Measurements from ENCODE around the gene IFT172.
"Not testable (repeated sequence)": the region's sequence is repeated elsewhere in the genome, so short reads cannot be mapped to it uniquely, and the experiment has no call there.

The IFT172 gene

GRCh38 chr2:27489498-27490397, at the start of gene IFT172:
IFT172 (minus strand) TSS chr2:27489743; CDS start chr2:27489653, 90 bp downstream.
- DNase-seq, result peak; percentile 99
- in situ Hi-C loops (cut with HindIII; ENCODE audit: low pct_ligation_motif_present, low pct_unique_long_range_greater_than_20kb, low sequenced_read_pairs), result no loop called here

- in situ Hi-C loops (cut with HindIII; ENCODE audit: low pct_ligation_motif_present, low pct_unique_long_range_greater_than_20kb, low sequenced_read_pairs); DNase-seq: not testable (repeated sequence)
These were observed 49.4 kb upstream of the IFT172 start for GRCh38 chr2:27538839-27539450.

GRCh38 chr2:27537287-27537686, 47.7 kb upstream of the IFT172 start:
- in situ Hi-C loops (cut with HindIII; ENCODE audit: low pct_ligation_motif_present, low pct_unique_long_range_greater_than_20kb, low sequenced_read_pairs), result no loop called here
- no peak for DNase-seq

- DNase-seq, result no peak
- in situ Hi-C loops (cut with HindIII; ENCODE audit: low pct_ligation_motif_present, low pct_unique_long_range_greater_than_20kb, low sequenced_read_pairs), result no loop called here
These were observed 42.4 kb upstream of the IFT172 start for GRCh38 chr2:27531983-27532382.

GRCh38 chr2:27527182-27527581, 37.6 kb upstream of the IFT172 start:
- DNase-seq, result peak; percentile 16
- in situ Hi-C loops (cut with HindIII; ENCODE audit: low pct_ligation_motif_present, low pct_unique_long_range_greater_than_20kb, low sequenced_read_pairs), result no loop called here

GRCh38 chr2:27522400-27522945, 32.9 kb upstream of the IFT172 start:
- in situ Hi-C loops (cut with HindIII; ENCODE audit: low pct_ligation_motif_present, low pct_unique_long_range_greater_than_20kb, low sequenced_read_pairs), result no loop called here
- no peak for DNase-seq

- in situ Hi-C loops (cut with HindIII; ENCODE audit: low pct_ligation_motif_present, low pct_unique_long_range_greater_than_20kb, low sequenced_read_pairs), result no loop called here
- no peak for DNase-seq
These were observed 30.8 kb upstream of the IFT172 start for GRCh38 chr2:27520316-27520715.

- DNase-seq, result no peak
- in situ Hi-C loops (cut with HindIII; ENCODE audit: low pct_ligation_motif_present, low pct_unique_long_range_greater_than_20kb, low sequenced_read_pairs), result no loop called here
These were observed 29.2 kb upstream of the IFT172 start for GRCh38 chr2:27518782-27519113.

GRCh38 chr2:27518113-27518781, 28.7 kb upstream of the IFT172 start:
- no peak for DNase-seq
- in situ Hi-C loops (cut with HindIII; ENCODE audit: low pct_ligation_motif_present, low pct_unique_long_range_greater_than_20kb, low sequenced_read_pairs), result no loop called here

GRCh38 chr2:27509326-27509725, 19.8 kb upstream of the IFT172 start:
- no peak for DNase-seq
- in situ Hi-C loops (cut with HindIII; ENCODE audit: low pct_ligation_motif_present, low pct_unique_long_range_greater_than_20kb, low sequenced_read_pairs), result no loop called here

- no peak for DNase-seq
- in situ Hi-C loops (cut with HindIII; ENCODE audit: low pct_ligation_motif_present, low pct_unique_long_range_greater_than_20kb, low sequenced_read_pairs), result no loop called here
These were observed 17.8 kb upstream of the IFT172 start for GRCh38 chr2:27507293-27507692.

GRCh38 chr2:27506587-27506986, 17.0 kb upstream of the IFT172 start:
- in situ Hi-C loops (cut with HindIII; ENCODE audit: low pct_ligation_motif_present, low pct_unique_long_range_greater_than_20kb, low sequenced_read_pairs), result no loop called here

GRCh38 chr2:27502142-27502541, 12.6 kb upstream of the IFT172 start:
- in situ Hi-C loops (cut with HindIII; ENCODE audit: low pct_ligation_motif_present, low pct_unique_long_range_greater_than_20kb, low sequenced_read_pairs), result no loop called here
- no peak for DNase-seq

More at GRCh38 chr2:27506587-27506986, 17.0 kb upstream of the IFT172 start:
- no peak for DNase-seq

- DNase-seq, result no peak
- in situ Hi-C loops (cut with HindIII; ENCODE audit: low pct_ligation_motif_present, low pct_unique_long_range_greater_than_20kb, low sequenced_read_pairs), result no loop called here
These were observed 11.5 kb upstream of the IFT172 start for GRCh38 chr2:27501042-27501441.

- DNase-seq, result no peak
- in situ Hi-C loops (cut with HindIII; ENCODE audit: low pct_ligation_motif_present, low pct_unique_long_range_greater_than_20kb, low sequenced_read_pairs), result no loop called here
These were observed 9.4 kb upstream of the IFT172 start for GRCh38 chr2:27498975-27499374.

GRCh38 chr2:27497288-27497627, 7.7 kb upstream of the IFT172 start:
- DNase-seq, result no peak
- in situ Hi-C loops (cut with HindIII; ENCODE audit: low pct_ligation_motif_present, low pct_unique_long_range_greater_than_20kb, low sequenced_read_pairs), result no loop called here

GRCh38 chr2:27496357-27497287, 7.1 kb upstream of the IFT172 start, which contains the start of gene GCKR:
GCKR (plus strand) TSS chr2:27496839; CDS start chr2:27496905, 66 bp downstream.
- DNase-seq, result peak; percentile 59
- in situ Hi-C loops (cut with HindIII; ENCODE audit: low pct_ligation_motif_present, low pct_unique_long_range_greater_than_20kb, low sequenced_read_pairs), result no loop called here

- DNase-seq, result no peak
- in situ Hi-C loops (cut with HindIII; ENCODE audit: low pct_ligation_motif_present, low pct_unique_long_range_greater_than_20kb, low sequenced_read_pairs), result no loop called here
These were observed 6.4 kb upstream of the IFT172 start for GRCh38 chr2:27495840-27496356.
